Erythroblast (primary cell): ENCODE measurements around the gene YTHDF2.

Experiments used
- GATA1 ChIP-seq: IDR thresholded peaks from 2 replicates; pipeline ENCODE4 v1.6.1; 2011; ENCODE audit warnings: low read depth, mild to moderate bottlenecking, control low read depth, low read length, moderate library complexity
- POLR2A ChIP-seq: IDR thresholded peaks from 2 replicates; pipeline ENCODE4 v1.6.1; 2011; ENCODE audit warnings: mild to moderate bottlenecking, low read length

- TF ChIP-seq POLR2A (no peak), GATA1 (no peak)
Measured at GRCh38 chr1:28803662-28804061, 66.9 kb downstream of the YTHDF2 start.
